ENCODE measurements around the gene P2RY2. TPM values are rescaled to one million over a fixed set of nuclear protein-coding genes. Genes with fewer than 3 reads are reported as not detected.

The P2RY2 gene
- total RNA-seq, 2 experiments from 2014 or later: not detected

GRCh38 chr11:73175551-73176144 is 42.4 kb upstream of the P2RY2 start:
- no peak for DNase-seq (ENCODE audit: low spot score)
- intact Hi-C loops (cut with micrococcal nuclease; ENCODE audit: unreplicated experiment): loop anchor here (1.0 kb wide), 1 partner anchor 21 kb away; no protein-coding TSS in a partner anchor
- no peaks in the 10 kb centered on the region for H3K79me2 ChIP-seq (ENCODE audit: insufficient read depth, low read depth, low read length)
- H3K27ac ChIP-seq (ENCODE audit: low read depth, low read length, poor library complexity, severe bottlenecking): peak overlapping the region; percentile 41
- no peaks in the 10 kb centered on the region for H3K9me2 ChIP-seq (ENCODE audit: insufficient read depth, low read length)
- CTCF ChIA-PET (ENCODE audit: unreplicated experiment): interaction anchor here (0.6 to 2.7 kb wide), 3 partner anchors 24 to 302 kb away, joined by 3 to 17 read pairs (median 6); partner anchors contain the start of gene FCHSD2
- H3K4me1 ChIP-seq (ENCODE audit: insufficient read depth, low read length, poor library complexity, severe bottlenecking): peaks cover 65% of the 10 kb centered on the region
- no peaks in the 10 kb centered on the region for H3K36me3 ChIP-seq (ENCODE audit: insufficient read depth, low read length)
- no peak overlapping the region for H3K4me3 ChIP-seq (ENCODE audit: low read depth, low read length, poor library complexity, severe bottlenecking)
- H3K4me2 ChIP-seq (ENCODE audit: low read length): peak overlapping the region; percentile 36; the same call in 1 of the 2 replicates
- peak overlapping the region; percentile 78 for H2AFZ ChIP-seq (ENCODE audit: low read length)
- no TSS peak for BruUV-seq (replicated peaks)
- H3K9me3 ChIP-seq (ENCODE audit: low read length): no peaks in the 10 kb centered on the region
- TF ChIP-seq, protein P1, sequence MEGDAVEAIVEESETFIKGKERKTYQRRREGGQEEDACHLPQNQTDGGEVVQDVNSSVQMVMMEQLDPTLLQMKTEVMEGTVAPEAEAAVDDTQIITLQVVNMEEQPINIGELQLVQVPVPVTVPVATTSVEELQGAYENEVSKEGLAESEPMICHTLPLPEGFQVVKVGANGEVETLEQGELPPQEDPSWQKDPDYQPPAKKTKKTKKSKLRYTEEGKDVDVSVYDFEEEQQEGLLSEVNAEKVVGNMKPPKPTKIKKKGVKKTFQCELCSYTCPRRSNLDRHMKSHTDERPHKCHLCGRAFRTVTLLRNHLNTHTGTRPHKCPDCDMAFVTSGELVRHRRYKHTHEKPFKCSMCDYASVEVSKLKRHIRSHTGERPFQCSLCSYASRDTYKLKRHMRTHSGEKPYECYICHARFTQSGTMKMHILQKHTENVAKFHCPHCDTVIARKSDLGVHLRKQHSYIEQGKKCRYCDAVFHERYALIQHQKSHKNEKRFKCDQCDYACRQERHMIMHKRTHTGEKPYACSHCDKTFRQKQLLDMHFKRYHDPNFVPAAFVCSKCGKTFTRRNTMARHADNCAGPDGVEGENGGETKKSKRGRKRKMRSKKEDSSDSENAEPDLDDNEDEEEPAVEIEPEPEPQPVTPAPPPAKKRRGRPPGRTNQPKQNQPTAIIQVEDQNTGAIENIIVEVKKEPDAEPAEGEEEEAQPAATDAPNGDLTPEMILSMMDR (conservative IDR thresholded peaks at IDR 0.05; ENCODE audit: low read length): no peak
- no peak for TF ChIP-seq EZH2phosphoT487 (IDR thresholded peaks at IDR 0.05; ENCODE audit: borderline replicate concordance, low read depth, low read length)
- no peaks in the 10 kb centered on the region for H4K20me1 ChIP-seq (ENCODE audit: insufficient read depth, low read length)
- POLR2A ChIA-PET: interaction anchor here (0.6 to 7.1 kb wide), 8 partner anchors 12 to 360 kb away, joined by 3 to 136 read pairs (median 4); no protein-coding TSS in a partner anchor

GRCh38 chr11:73176145-73176873 is 41.8 kb upstream of the P2RY2 start:
- no TSS peak for BruUV-seq (replicated peaks)

More at GRCh38 chr11:73176145-73176873, 41.8 kb upstream of the P2RY2 start:
- ChIA-PET CTCF (ENCODE audit: unreplicated experiment) (interaction anchor here (0.5 to 2.7 kb wide), 6 partner anchors 19 to 302 kb away, joined by 3 to 18 read pairs (median 10); partner anchors contain the start of gene FCHSD2), POLR2A (interaction anchor here (0.6 to 7.1 kb wide), 10 partner anchors 12 to 360 kb away, joined by 3 to 136 read pairs (median 4); no protein-coding TSS in a partner anchor)
- peaks cover 59% of the 10 kb centered on the region for H3K4me1 ChIP-seq (ENCODE audit: insufficient read depth, low read length, poor library complexity, severe bottlenecking)
- H3K9me3 ChIP-seq (ENCODE audit: low read length): no peaks in the 10 kb centered on the region
- intact Hi-C loops (cut with micrococcal nuclease; ENCODE audit: unreplicated experiment): loop anchor here (1.0 kb wide), 1 partner anchor 22 kb away; no protein-coding TSS in a partner anchor
- H3K9me2 ChIP-seq (ENCODE audit: insufficient read depth, low read length): no peaks in the 10 kb centered on the region
- no peaks in the 10 kb centered on the region for H4K20me1 ChIP-seq (ENCODE audit: insufficient read depth, low read length)
- peak overlapping the region; percentile 78 for H2AFZ ChIP-seq (ENCODE audit: low read length)
- peak; percentile 48 for DNase-seq (ENCODE audit: low spot score)
- no peaks in the 10 kb centered on the region for H3K79me2 ChIP-seq (ENCODE audit: insufficient read depth, low read depth, low read length)
- H3K36me3 ChIP-seq (ENCODE audit: insufficient read depth, low read length): no peaks in the 10 kb centered on the region
- H3K4me3 ChIP-seq (ENCODE audit: low read depth, low read length, poor library complexity, severe bottlenecking): no peak overlapping the region
- peak overlapping the region; percentile 41 for H3K27ac ChIP-seq (ENCODE audit: low read depth, low read length, poor library complexity, severe bottlenecking)
- TF ChIP-seq, protein P1 (conservative IDR thresholded peaks at IDR 0.05; ENCODE audit: low read length): no peak
- TF ChIP-seq EZH2phosphoT487 (IDR thresholded peaks at IDR 0.05; ENCODE audit: borderline replicate concordance, low read depth, low read length): no peak
- peak overlapping the region; percentile 36 for H3K4me2 ChIP-seq (ENCODE audit: low read length)

Data from OCI-LY7 (cell line).